DMS 273 (cell line): Measurements from ENCODE around the gene PRICKLE2.

Experiments
- DNase-seq: peaks from one replicate; lab custom pipeline; 2025; ENCODE audit not compliant: unreplicated experiment; lab: John Stamatoyannopoulos, UW

PRICKLE2 gene

DNA sequence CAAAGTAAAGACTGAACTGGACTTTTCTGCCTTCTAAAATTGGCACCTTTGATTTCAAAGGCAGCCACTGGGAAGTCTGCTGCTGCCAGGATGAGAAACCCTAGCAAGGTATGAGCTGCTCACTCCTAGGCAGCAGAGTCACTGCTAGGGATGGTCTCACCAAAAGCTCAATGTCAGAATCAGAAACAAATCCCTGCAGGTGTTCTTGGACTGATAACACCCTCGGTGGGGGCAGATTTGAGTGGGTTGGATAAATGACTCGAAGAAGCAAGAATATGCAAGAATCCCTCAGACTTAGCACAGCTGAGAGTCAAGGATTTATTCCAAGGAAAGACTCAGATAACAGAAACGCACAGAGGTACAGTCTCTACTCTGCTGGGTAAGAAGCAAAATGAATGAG, 90.4 kb downstream of the PRICKLE2 start:
- no peak for DNase-seq

DNA sequence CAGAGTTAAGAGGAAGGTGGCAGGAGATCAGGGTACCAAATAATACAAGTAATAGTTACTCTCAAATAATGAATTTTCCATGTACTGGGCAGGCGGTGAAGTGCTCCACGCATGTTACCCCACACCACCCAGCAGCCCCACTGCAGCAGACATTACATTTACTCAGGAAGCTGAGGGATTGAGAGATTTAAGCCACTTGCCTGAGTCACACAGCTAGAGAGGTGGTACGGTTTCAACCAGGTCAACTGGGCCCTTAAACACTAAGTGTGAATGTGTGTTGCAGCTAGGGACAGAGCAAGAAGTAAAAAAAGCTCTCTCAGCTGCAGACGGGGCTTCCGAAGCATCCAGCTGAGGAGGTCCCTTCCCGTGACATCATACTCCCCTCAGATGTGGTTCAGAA, 91.3 kb downstream of the PRICKLE2 start:
- no peak for DNase-seq

DNA sequence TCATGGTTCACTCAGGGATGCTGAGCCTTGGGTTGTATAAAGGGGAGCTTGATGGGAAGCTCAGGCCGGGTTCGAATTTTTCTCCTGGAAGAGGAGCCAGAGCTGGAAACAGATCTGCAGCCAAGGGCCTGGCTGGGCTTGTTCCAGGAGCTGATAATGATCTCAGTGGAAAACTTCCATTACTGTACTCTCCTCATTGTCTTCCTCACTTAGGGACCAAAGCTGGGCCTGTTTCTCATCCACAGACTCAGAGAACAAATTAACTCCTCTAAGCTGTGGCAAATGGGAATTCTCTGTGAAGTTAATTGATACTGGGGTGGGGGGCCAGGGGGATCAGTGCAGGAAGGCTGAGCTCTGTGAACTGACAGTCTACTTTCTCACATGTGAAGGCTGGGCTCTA, 92.0 kb downstream of the PRICKLE2 start:
- peak; percentile 40 for DNase-seq

DNA sequence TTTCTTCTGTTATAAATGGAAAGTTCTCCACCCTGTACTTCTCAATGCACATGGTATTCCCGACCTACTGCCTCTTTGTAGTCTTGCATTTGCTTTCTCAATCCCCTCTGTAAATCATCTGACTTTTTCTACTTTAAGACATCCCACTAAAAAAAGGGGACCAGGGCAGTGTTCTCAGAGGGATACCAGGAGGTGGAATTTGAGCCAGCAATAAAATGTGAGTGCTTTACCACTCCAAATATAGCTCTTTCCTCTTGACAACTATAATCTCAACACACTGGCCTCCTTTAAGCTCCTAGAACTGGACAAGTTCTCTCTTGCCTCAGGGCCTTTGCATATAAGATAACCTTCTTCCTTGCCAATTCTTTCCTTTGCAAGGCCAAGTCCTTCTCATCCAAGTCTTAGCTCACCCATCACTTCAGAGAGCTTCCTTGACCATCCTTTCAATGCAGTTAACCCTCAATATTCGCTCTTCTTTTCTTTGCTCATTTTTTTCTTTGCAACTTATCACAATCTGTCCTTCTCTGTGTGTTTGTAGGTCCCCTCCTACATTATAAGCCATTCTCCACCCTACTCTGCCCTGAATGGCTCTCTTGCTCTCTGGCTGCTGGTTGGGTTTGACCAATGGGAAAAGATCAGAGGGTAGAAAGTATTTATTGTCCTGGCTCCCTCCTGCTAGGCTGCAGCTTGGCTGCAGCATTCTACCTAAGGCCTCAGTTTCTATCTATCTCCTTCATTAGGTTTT, 93.4 kb downstream of the PRICKLE2 start:
- DNase-seq, result peak; percentile 74

DNA sequence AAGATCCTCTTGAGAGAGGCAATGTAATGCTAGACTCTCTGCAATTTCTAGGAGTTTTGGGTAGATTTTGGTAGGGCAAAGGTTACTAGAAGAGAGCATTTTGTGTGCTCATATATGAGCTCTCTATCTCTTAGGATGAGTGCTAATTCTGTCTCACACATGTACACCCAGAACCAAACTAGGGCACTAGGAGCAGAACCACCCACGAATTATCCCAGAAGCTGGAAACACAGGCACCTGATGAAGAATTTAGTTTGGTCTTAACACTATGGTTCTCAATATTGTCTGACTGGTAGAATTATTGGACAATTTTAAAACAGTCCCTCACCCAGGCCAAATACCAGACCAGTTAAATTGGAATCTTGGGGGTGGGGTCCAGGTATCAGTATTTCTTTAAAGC, 94.8 kb downstream of the PRICKLE2 start:
- DNase-seq, result no peak

DNA sequence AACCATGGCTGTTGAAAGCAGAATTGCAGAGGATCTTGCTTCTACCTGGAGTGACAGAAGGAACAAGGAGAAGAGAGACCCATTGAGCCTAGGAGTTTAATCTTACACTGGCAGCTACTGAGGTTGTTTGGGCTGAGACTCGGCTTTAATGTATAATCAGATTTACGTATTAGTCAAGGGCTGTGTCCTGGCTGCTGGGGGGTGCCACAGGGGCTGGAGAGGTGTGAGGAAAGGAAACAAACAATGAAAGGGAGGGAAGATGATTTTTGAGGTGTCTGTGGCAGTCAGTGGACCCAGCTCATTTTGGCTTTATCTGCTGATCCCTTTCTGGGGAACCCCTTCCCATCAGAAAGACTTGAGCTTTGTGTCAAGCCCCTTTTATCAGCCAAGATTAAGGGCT, 95.7 kb downstream of the PRICKLE2 start:
- DNase-seq, result no peak

DNA sequence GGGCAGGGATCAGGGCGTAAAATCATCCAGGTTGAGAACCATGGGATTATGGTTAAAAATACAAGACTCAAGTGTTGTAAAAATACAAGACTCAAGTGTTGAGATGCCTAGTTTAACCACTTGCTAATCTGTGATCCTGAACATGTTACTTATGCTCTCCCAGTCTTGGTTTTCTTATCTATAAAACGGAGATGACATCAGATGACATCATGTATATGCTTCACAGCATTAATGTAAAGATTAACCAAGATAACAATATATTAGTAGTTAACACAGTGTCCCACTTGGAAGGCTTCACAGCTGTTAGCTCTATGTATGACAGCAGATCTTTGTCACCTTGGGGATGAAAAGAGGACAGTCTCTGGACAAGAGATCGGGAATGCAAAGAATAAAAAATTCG, 96.2 kb downstream of the PRICKLE2 start:
- DNase-seq, result no peak

DNA sequence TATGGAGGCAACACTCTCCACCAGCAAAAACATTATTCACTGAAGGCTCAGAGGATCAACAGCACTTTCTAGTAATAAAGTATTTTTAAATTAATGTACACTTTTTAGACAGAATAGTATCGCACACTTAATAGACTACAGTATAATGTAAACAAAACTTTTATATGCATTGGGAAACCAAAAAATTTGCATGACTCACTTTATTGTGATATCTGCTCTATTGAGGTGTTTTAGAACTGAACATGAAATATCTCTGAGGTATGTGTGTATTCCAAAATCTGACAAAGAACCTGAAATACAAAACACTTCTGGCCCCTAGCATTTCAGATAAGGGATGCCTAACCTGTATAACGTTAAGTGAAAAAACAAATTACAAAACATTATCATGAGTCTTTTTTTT, 99.7 kb downstream of the PRICKLE2 start:
- DNase-seq, result no peak

DNA sequence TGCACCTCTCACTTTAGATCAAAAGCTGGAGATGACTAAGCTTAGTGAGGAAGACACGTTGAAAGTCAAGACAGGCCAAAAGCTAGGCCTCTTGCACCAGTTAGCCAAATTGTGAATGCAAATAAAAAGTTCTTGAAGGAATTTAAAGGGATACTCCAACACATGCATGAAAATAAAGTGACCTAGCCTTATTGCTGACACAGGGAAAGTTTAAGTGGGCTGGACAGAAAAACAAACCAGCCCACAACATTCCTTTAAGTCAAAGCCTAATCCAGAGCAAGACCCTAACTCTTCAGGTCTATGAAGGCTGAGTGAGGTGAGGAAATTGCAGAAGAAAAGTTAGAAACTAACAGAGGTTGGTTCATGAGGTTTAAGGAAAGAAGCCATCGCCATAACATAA, 101.3 kb downstream of the PRICKLE2 start:
- no peak for DNase-seq

DNA sequence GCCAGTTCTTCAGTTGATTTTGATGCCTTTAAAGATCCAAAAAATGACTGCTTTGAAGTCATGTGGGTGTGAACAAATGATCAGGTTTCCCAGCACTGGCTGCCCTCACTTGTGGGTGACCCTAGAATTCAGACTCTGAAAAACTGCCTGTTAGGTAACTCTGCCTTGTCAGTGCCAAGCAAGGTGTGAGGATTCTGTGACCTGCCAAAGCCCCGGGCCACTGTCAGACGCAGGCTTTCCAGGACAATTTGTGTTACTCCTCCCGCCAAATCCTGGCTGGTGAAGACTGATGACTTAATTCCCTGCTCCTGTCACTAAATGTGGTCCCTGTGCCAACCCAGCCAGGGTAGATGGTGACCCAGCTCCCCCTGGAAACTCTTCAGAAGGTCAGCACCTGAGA, 102.8 kb downstream of the PRICKLE2 start:
- DNase-seq, result no peak

DNA sequence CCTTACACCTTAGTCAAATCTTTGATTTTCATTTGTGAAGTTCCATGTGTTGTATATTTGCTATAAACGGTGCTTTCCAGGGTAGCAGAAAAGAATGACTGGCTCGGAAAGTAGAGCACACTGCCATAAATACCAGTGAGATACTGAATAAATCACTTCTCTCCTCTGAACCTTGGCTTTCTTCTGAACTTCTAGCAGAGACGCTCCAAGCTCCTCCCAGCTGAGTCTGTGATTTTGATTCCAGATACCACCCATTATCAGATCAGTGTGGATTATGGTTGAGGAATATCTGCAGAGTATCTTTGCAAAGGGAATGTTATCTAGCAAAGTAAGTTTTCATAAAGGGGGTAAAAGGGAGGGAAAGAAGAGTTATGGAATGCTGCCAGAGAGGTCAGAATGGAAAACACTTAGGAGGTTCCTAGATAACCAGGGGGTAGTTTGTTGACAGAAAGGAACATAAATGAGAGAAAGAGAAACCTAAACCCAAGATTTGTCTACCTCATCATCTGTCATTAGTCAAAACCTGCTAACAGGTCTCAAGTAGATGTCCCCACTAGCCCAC, 103.4 kb downstream of the PRICKLE2 start:
- no peak for DNase-seq

DNA sequence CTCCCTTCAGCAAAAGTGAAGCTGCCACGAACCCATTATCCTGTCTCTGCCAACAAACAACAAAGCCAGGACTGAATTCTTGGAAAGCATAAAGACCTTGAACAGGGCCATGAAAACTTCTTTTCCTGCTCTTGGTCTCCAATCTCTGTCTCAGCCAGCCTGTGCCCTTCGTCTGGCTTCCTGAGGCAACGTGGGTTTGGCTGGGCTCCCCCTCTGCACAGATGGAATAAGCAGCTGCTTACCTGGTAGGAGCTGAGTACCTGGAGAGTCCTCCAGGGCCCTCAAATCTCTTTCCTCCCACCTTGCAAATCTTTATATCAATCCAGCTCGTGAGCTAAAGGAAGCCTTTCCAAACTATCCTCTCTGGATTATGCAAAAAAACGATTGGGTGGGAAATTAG, 104.4 kb downstream of the PRICKLE2 start:
- DNase-seq, result peak; percentile 31

DNA sequence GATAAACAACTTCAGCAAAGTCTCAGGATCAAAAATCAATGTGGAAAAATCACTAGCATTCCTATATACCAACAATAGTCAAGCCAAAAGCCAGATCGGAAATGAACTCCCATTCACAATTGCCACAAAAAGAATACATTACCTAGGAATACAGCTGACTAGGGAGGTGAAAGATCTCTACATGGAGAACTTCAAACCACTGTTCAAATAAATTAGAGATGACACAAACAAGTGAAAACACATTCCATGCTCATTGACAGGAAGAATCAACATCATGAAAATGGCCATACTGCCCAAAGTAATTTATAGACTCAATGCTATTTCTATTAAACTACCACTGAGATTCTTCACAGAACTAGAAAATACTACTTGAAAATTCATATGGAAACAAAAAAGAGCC, 107.8 kb downstream of the PRICKLE2 start:
- DNase-seq, result no peak

DNA sequence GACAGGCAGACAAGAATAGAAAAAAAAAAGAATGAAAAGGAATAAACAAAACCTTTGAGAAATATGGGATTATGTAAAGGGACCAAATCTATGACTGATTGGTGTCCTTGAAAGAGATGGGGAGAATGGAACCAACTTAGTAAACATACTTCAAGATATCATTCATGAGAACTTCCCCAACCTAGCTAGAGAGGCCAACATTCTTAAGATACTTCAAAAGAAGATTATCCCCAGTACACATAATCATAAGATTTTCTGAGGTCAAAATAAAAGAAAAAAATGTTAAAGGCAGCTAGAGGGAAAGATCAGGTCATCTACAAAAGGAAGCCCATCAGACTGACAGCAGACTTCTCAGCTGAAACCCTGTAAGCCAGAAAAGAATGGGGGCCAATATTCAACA, 110.6 kb downstream of the PRICKLE2 start:
- no peak for DNase-seq

DNA sequence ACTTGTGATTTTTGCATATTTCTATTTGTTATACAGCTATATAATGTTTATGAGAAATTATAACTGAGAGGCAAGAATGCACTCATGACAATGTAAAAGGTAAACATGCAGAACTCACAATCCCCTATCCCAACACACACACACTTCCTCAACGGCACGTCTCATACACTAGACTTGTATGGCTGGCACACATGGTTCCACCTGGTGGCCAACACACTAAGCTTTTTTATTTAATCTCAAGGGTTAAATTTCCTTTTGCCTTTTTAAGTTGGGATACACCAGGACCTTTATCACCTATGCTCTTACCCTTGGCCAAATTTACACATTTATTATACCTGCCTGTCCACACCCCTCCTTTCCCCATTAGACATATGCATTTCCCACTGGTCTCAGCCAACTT, 113.4 kb downstream of the PRICKLE2 start:
- peak; percentile 7 for DNase-seq

DNA sequence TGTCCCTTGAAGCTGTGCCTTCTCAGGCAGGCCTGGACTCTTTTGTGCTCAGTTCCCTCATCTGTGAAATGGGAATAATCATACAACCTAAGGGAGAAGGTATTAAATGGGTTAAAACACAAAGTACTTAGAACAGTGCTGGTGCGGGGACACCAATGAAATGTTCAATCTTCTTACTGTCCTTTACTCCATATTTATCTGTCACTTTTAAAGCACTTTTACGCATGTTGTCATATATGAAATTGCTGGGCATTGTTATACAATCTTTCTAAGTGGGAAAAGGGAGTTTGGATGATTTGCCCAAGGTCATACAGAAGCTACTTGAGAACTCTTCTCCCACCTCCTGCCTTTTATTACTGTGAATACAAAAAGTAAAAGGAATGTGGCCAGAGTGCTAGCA, 114.2 kb downstream of the PRICKLE2 start:
- no peak for DNase-seq

DNA sequence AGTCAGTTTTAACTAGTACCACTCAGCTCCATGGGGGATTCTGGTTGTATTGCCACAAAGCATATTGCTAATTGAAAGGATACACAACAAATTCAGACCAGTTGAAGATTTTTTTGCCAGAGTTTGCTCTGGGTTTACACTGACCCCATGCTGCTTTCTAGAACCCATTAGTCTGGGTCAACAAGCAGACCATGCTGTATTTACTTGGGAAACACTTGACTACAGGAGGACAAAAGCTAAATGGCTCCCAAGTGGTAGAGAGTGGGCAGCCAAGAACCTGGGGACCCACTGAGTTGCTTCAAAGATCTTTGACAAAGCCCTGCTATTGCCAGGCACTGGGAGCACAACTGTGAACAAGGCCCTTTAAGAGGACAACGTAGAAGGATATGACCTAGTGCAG, 115.2 kb downstream of the PRICKLE2 start:
- no peak for DNase-seq

DNA sequence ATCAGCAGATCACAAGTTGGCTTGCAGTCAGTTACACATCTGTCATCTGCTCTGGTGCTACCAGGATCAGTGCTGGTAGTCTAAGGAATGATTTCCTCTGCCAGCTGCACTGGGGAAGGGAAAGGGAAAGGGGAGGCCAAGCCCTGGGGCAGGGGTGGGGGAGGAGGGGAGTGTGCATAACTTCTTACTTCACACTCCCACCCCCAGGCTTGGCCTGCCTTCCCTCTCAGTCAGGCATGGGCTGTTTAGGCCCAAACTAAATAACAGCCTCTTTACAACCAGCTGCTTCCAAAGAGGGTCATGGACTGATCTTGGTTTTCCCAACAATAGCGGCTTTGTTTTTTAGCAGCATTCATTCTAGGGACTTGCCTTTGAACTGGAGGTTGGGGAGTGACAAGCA, 115.8 kb downstream of the PRICKLE2 start:
- peak; percentile 55 for DNase-seq

DNA sequence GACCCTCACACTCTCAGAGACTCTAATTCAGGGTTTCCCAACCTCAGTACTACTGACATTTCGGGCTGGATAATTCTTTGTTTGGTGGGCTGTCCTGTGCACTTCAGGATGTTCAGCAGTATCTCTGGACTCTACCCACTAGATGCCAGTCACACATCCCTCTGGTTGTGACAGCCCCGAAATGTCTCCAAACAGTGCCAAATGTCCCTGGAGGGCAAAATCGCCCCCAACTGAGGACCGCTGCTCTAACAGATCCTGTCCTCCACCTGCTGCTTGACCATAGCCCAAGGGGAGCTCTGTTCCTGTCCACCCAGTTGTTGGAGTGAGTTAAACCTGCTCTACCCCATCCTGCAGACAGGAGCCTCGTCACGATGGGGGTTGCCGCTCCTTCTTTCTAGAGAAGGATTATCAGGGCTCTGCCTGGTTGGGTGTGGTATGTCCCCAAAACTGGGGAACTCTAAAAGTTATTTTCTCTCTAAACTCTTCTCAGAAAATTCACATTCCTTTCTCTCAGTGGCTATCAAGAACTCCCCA, 116.4 kb downstream of the PRICKLE2 start:
- DNase-seq, result no peak

DNA sequence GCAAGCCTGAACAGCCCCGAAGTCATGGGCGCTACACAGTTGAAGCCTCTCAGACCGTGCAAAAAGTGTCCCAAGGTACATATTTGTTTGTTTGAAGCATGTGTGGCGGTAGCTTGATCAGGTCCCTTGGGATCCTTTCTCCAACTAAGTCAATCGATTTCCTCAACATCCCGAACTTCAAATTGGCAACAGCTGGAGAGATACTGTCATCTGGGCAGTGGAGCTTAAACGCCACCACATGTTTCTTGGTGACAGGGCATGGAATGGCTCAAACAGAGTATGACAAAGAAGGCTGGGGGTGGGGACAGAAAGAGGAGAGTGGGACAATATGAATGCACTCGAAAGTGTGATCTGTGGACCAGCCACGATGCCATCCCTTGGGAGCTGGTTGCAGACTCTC, 117.0 kb downstream of the PRICKLE2 start:
- DNase-seq, result no peak

DNA sequence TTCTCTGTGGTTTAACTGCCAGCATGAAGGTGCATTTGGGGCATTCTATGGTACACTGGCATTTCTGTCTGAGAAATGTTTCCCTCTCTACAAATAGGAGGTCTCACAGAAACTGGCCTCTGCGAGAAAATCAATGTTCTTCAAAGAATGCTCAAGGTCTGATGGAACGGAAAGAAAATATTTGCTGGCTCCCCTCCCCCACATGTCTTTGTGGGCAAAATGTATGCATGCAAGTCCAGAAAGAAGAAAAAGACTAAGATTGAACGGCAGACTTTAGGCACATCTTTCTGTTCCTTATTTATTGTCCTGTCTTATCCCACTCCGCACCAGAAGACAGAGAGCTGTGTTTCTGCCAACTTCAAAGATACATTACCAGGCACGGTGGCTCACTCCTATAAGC, 118.1 kb downstream of the PRICKLE2 start:
- DNase-seq, result no peak

DNA sequence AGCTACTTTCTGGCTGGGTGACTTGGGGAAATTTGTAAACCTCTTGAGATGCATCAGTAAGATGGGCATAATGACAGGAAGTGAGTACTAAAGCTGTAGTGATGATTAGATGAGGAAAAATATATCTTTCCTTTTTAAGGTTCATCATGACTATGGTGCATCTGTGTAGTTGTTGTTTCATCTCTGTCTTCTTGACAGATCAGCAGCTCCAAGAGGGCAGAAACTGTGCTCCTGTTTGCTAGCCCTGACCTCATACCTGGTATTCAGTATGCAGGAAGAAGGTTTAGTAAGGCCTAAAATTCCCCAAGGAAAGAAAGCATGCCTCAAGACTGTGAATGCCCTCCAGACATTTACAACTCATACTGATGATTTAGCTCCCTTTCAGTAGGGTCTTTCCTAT, 119.5 kb downstream of the PRICKLE2 start:
- no peak for DNase-seq

DNA sequence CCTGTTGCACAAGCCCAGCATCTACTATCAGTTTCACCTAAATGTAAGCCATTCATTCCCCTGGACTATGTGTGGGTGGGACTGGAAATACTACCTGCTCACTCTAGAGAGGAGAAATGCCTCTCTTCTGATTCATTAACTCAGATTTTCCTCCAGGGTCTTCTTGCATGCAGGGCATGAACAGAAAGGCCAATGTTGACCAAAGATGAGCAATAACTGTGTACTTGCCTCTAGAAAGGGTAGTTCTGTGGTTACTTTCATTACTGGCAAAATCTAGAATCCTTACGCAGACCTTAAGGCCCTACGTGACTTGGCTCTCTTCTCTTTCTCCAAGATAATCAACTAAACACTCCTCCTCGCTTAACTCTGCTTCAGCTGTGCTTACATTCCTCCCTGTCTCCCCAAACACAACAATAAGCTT, 120.6 kb downstream of the PRICKLE2 start:
- DNase-seq, result no peak
